ENCODE measurements around the gene TDP2.

Gene TDP2

GRCh38 chr6:24692003-24692402 is 25.3 kb upstream of the TDP2 start:
- DNase-seq (ENCODE audit: low read depth): no peak
- H3K4me3 ChIP-seq (ENCODE audit: low read depth, low read length): no peak overlapping the region
- no peak for TF ChIP-seq CTCF (IDR thresholded peaks at IDR 0.05; ENCODE audit: insufficient read depth, low read depth, low read length, missing control alignments)

- no peak for TF ChIP-seq CTCF (IDR thresholded peaks at IDR 0.05; ENCODE audit: insufficient read depth, low read depth, low read length, missing control alignments)
- DNase-seq (ENCODE audit: low read depth): no peak
- H3K4me3 ChIP-seq (ENCODE audit: low read depth, low read length): no peak overlapping the region
Observed at GRCh38 chr6:24691550-24691949, 24.9 kb upstream of the TDP2 start.

- no peak for DNase-seq (ENCODE audit: low read depth)
- no peak for TF ChIP-seq CTCF (IDR thresholded peaks at IDR 0.05; ENCODE audit: insufficient read depth, low read depth, low read length, missing control alignments)
- no peak overlapping the region for H3K4me3 ChIP-seq (ENCODE audit: low read depth, low read length)
Observed at GRCh38 chr6:24690593-24690992, 23.9 kb upstream of the TDP2 start.

- DNase-seq (ENCODE audit: low read depth): no peak
- TF ChIP-seq CTCF (IDR thresholded peaks at IDR 0.05; ENCODE audit: insufficient read depth, low read depth, low read length, missing control alignments): no peak
Observed at GRCh38 chr6:24689964-24690363, 23.3 kb upstream of the TDP2 start.

DNA sequence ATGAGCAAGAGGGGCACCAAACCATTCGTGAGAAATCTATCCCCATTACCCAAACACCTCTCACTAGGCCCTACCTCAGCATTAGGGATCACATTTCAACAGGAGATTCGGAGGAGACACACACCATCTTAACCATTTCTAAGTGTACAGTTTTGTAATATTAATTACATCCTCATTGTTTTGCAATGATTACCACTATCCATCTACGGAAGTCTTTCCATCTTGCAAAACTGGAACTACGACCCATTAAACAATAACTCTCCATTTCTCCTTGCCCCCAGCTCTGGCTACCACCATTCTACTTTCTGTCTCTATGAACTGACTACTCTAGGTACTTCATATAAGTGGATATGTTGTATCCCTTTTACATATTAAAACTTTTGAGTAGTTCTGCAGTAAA is 20.2 kb upstream of the TDP2 start:
- TF ChIP-seq CTCF (IDR thresholded peaks at IDR 0.05; ENCODE audit: insufficient read depth, low read depth, low read length, missing control alignments): no peak
- DNase-seq (ENCODE audit: low read depth): no peak
- no peak overlapping the region for H3K4me3 ChIP-seq (ENCODE audit: low read depth, low read length)

More at GRCh38 chr6:24689964-24690363, 23.3 kb upstream of the TDP2 start:
- no peak overlapping the region for H3K4me3 ChIP-seq (ENCODE audit: low read depth, low read length)

DNA sequence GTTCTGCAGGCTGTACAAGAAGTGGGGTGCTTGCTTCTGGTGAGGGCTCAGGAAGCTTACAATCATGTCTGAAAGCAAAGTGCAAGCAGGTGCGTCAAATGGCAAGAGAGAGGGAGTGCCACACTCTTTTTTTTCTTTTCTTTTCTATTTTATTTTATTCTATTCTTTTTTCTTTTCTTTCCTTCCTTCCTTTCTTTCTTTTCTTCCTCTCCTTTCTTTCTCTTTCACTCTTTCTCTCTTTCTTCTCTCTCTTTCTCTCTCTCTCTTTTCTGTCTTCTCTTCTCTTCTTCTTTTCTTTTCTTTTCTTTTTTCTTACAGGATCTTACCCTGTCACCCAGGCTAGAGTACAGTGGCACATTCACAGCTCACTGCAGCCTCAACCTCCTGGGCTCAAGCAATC is 19.7 kb upstream of the TDP2 start:
- TF ChIP-seq CTCF (IDR thresholded peaks at IDR 0.05; ENCODE audit: insufficient read depth, low read depth, low read length, missing control alignments): no peak
- no peak for DNase-seq (ENCODE audit: low read depth)
- no peak overlapping the region for H3K4me3 ChIP-seq (ENCODE audit: low read depth, low read length)
